ENCODE measurements around the gene SNRK. TPM values are rescaled to one million over a fixed set of nuclear protein-coding genes. Genes with fewer than 3 reads are reported as not detected.

The SNRK gene
- total and polyA plus RNA-seq, 2 of the 13 experiments (the other 11 are each of a cell fraction or from before 2014, with no cell fraction given): 11.4 to 16.1 TPM

GRCh38 chr3:43288850-43289249 is 2.5 kb downstream of the SNRK start (continued):
- TF ChIP-seq FOXO1 (CRISPR knock-in tag; IDR thresholded peaks at IDR 0.05) (no peak), ZNF331 (CRISPR knock-in tag; IDR thresholded peaks at IDR 0.05) (no peak), ZBTB7B (CRISPR knock-in tag; IDR thresholded peaks at IDR 0.05) (0 out of 2 replicates have a peak, but pooled peaks have one; percentile 20), ZNF382 (CRISPR knock-in tag; IDR thresholded peaks at IDR 0.05; ENCODE audit: borderline replicate concordance) (no peak), ZNF496 (CRISPR knock-in tag; IDR thresholded peaks at IDR 0.05; ENCODE audit: insufficient replicate concordance) (no peak), SP5 (CRISPR knock-in tag; IDR thresholded peaks at IDR 0.05; ENCODE audit: borderline replicate concordance, low read depth) (no peak), ZNF136 (CRISPR knock-in tag; IDR thresholded peaks at IDR 0.05; ENCODE audit: low read depth) (no peak), DRAP1 (CRISPR knock-in tag; IDR thresholded peaks at IDR 0.05) (peak; percentile 27; the same call in 1 of the 2 replicates), ZNF414 (CRISPR knock-in tag; IDR thresholded peaks at IDR 0.05) (no peak), GATAD1 (CRISPR knock-in tag; IDR thresholded peaks at IDR 0.05) (peak; percentile 31; the same call in 1 of the 2 replicates), DZIP1 (CRISPR knock-in tag; IDR thresholded peaks at IDR 0.05) (no peak), SAP130 (CRISPR knock-in tag; IDR thresholded peaks at IDR 0.05; ENCODE audit: low read depth) (peak; percentile 72), RFX1 (IDR thresholded peaks at IDR 0.05) (no peak), FOXK2 (IDR thresholded peaks at IDR 0.05) (no peak), SMARCE1 (IDR thresholded peaks at IDR 0.05; ENCODE audit: borderline replicate concordance) (no peak), ZNF691 (CRISPR knock-in tag; IDR thresholded peaks at IDR 0.05; ENCODE audit: borderline replicate concordance, low read depth) (no peak), ESRRA (CRISPR knock-in tag; IDR thresholded peaks at IDR 0.05; ENCODE audit: low read depth) (peak; percentile 25; the same call in 1 of the 2 replicates), PATZ1 (CRISPR knock-in tag; IDR thresholded peaks at IDR 0.05) (0 out of 2 replicates have a peak, but pooled peaks have one; percentile 19), RXRB (CRISPR knock-in tag; IDR thresholded peaks at IDR 0.05; ENCODE audit: borderline replicate concordance) (peak; percentile 51), HDAC6 (IDR thresholded peaks at IDR 0.05; ENCODE audit: low read depth, low read length) (no peak), HNF4A (CRISPR knock-in tag; IDR thresholded peaks at IDR 0.05) (peak; percentile 42; the same call in 1 of the 2 replicates), CREM (IDR thresholded peaks at IDR 0.05) (peak; percentile 51; the same call in 1 of the 2 replicates), CREM (CRISPR knock-in tag; IDR thresholded peaks at IDR 0.05) (no peak), HDAC2 (CRISPR knock-in tag; IDR thresholded peaks at IDR 0.05) (peak; percentile 75; the same call in 1 of the 2 replicates), SIX1 (CRISPR knock-in tag; IDR thresholded peaks at IDR 0.05; ENCODE audit: borderline replicate concordance) (0 out of 2 replicates have a peak, but pooled peaks have one; percentile 36), ZNF460 (CRISPR knock-in tag; IDR thresholded peaks at IDR 0.05; ENCODE audit: borderline replicate concordance) (no peak), KLF6 (CRISPR knock-in tag; IDR thresholded peaks at IDR 0.05) (no peak)

Data from HepG2 (cell line).